GM21529 (cell line): ENCODE results near the gene CMTR1.
A peak's percentile ranks its signal among the peaks of the same experiment; 100 is the strongest.
"Not testable (repeated sequence)": the region's sequence is repeated elsewhere in the genome, so short reads cannot be mapped to it uniquely, and the experiment has no call there.

ENCODE experiments used
- ATAC-seq: cut with Tn5 transposase; IDR thresholded peaks from one replicate; pipeline ENCODE4 v1.9.1; 2021; ENCODE audit not compliant: unreplicated experiment

CMTR1 gene

GRCh38 chr6:37491171-37491829 lies 58.3 kb downstream of the CMTR1 start:
- ATAC-seq, result no peak

- no peak for ATAC-seq
Measured at GRCh38 chr6:37491830-37492208, 58.8 kb downstream of the CMTR1 start.

- ATAC-seq, result no peak
Measured at GRCh38 chr6:37492236-37492972, 59.4 kb downstream of the CMTR1 start.

- ATAC-seq, result no peak
Measured at GRCh38 chr6:37492991-37493660, 60.1 kb downstream of the CMTR1 start.

- ATAC-seq, result no peak
Measured at GRCh38 chr6:37493661-37493995, 60.6 kb downstream of the CMTR1 start.

GRCh38 chr6:37495244-37495934 lies 62.4 kb downstream of the CMTR1 start:
- no peak for ATAC-seq

GRCh38 chr6:37496951-37497885 lies 64.2 kb downstream of the CMTR1 start:
- ATAC-seq, result no peak

- ATAC-seq, result peak; percentile 82
Measured at GRCh38 chr6:37499433-37500293, 66.6 kb downstream of the CMTR1 start, which contains the start of gene CCDC167. Gene CCDC167, minus strand, starts transcription at chr6:37499893. Its CDS starts 30 bp downstream, at chr6:37499863.

GRCh38 chr6:37500294-37500608 lies 67.2 kb downstream of the CMTR1 start:
- no peak for ATAC-seq

- ATAC-seq, result not testable (repeated sequence)
Measured at GRCh38 chr6:37500904-37501303, 67.9 kb downstream of the CMTR1 start.

- no peak for ATAC-seq
Measured at GRCh38 chr6:37501632-37502491, 68.8 kb downstream of the CMTR1 start.

- ATAC-seq, result no peak
Measured at GRCh38 chr6:37502703-37503291, 69.8 kb downstream of the CMTR1 start.

- ATAC-seq, result no peak
Measured at GRCh38 chr6:37503309-37503965, 70.4 kb downstream of the CMTR1 start.

GRCh38 chr6:37504024-37504423 lies 71.0 kb downstream of the CMTR1 start:
- no peak for ATAC-seq

- no peak for ATAC-seq
Measured at GRCh38 chr6:37506479-37506878, 73.5 kb downstream of the CMTR1 start.

GRCh38 chr6:37507077-37507476 lies 74.1 kb downstream of the CMTR1 start:
- no peak for ATAC-seq

- no peak for ATAC-seq
Measured at GRCh38 chr6:37507690-37508421, 74.8 kb downstream of the CMTR1 start.
